GM06990 (cell line): ENCODE measurements around the gene NR4A3.

ENCODE experiments used
- DNase-seq: peaks from one replicate; pipeline ENCODE4 v3.0.0-alpha.2; 2011; ENCODE audit not compliant: insufficient read length; ENCODE audit errors: extremely low read depth
- H3K27me3 ChIP-seq: replicated peaks from 2 replicates; pipeline ENCODE4 v1.6.0; 2011; ENCODE audit warnings: low read length; ENCODE audit not compliant: control insufficient read depth, insufficient read depth
- H3K36me3 ChIP-seq: 2 replicates; pipeline ENCODE4 v1.5.1; 2011; ENCODE audit warnings: low read length; ENCODE audit not compliant: control insufficient read depth, insufficient read depth
- H3K4me3 ChIP-seq: replicated peaks from 2 replicates; pipeline ENCODE4 v1.5.1; 2011; ENCODE audit warnings: low read depth, mild to moderate bottlenecking, control low read depth, low read length
- CTCF ChIP-seq: IDR thresholded peaks from 2 replicates; pipeline ENCODE4 v1.5.1; 2011; ENCODE audit warnings: low read length, control low read depth, mild to moderate bottlenecking, inconsistent platforms; ENCODE audit not compliant: insufficient read depth, poor library complexity, severe bottlenecking

NR4A3 gene

DNA sequence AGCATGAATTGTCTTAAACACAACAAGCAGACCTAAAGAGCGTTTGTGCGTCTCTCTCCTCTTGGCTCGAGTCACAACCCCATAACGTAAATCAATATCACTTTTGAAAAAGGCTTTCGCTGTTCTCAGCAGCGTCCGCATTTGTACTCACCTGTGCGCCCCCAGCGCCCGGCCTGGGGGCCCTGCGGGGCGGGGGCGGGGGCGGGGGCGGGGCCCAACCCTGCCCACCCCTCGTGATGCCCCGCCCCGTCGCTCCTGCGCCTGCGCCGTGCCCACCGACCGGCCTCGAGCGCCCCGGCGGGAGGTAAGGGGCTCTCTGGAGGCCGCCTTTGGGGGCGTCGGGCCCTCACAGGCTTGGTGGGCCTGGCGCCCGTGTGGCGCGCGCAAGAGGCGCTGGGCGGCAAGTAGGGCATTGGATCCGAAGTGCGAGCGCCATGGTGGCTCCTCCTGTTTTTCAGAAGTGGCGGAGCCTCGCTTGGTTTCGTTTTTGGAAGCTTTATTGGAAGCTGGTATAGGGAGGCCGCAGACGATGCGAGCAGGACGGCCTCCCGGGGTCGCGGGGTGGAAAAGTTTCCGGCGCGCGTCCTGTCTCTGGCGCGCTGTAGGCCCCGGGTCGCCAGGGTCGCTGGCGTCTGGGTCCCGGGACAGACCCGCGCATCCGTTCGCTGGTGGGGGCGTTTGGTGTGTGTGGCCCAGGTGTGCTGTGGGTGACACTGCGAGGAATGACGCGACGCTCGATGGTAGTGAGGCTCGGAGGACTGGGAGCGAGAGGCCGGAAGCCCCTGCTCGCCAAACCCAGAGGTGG is 84.9 kb downstream of the NR4A3 start, which contains the start of gene STX17:
TSS of gene STX17 (plus strand) at position 252 of the 805 bp plus-strand sequence. CDS start 8,586 bp downstream, outside the sequence.
- H3K4me3 ChIP-seq = peak within 1 kb of the TSS; percentile 85
- H3K27me3 ChIP-seq = no peaks in the 10 kb centered on the region
- peak; percentile 85 for DNase-seq
- H3K36me3 ChIP-seq = no peaks in the 10 kb centered on the region; the same call in 1 of the 2 replicates
- TF ChIP-seq CTCF = no peak

GRCh38 chr9:99907208-99907532 is 85.5 kb downstream of the NR4A3 start:
- DNase-seq = no peak
- H3K27me3 ChIP-seq = no peaks in the 10 kb centered on the region
- no peaks in the 10 kb centered on the region; the same call in 1 of the 2 replicates for H3K36me3 ChIP-seq
- TF ChIP-seq CTCF = no peak
- H3K4me3 ChIP-seq = peak overlapping the region; percentile 85

- no peaks in the 10 kb centered on the region; the same call in 1 of the 2 replicates for H3K36me3 ChIP-seq
- no peaks in the 10 kb centered on the region for H3K27me3 ChIP-seq
- H3K4me3 ChIP-seq = no peak overlapping the region
- no peak for DNase-seq
- TF ChIP-seq CTCF = no peak
Measured at GRCh38 chr9:99911600-99911999, 89.9 kb downstream of the NR4A3 start.
